Measurements from ENCODE around the gene POMGNT2. TPM values are rescaled to one million over a fixed set of nuclear protein-coding genes. Genes with fewer than 3 reads are reported as not detected.

POMGNT2 gene
- total RNA-seq, 6 experiments from 2014 or later = 4.8 to 9.2 (median 6.0) TPM

GRCh38 chr3:43098761-43099160 is 7.1 kb downstream of the POMGNT2 start:
- Histone ChIP-seq H3K9me3 (no peaks in the 10 kb centered on the region), H3K36me3 (no peaks in the 10 kb centered on the region), H3K4me3 (no peak overlapping the region), H3K27ac (no peak overlapping the region), H3K4me1 (no peaks in the 10 kb centered on the region), H3K27me3 (no peaks in the 10 kb centered on the region)
- no peak for DNase-seq
- no peak for ATAC-seq
- no peak for TF ChIP-seq CTCF (IDR thresholded peaks at IDR 0.05)
- no peak for TF ChIP-seq POLR2A (IDR thresholded peaks at IDR 0.05)
- intact Hi-C loops (cut with DNase I) = no loop called here
- 96% methylated on average over 8 of the region's 8 CpGs for WGBS (ENCODE audit: insufficient coverage, low coverage, low lambda C conversion rate, missing lambda C conversion rate)

- H3K9me3 ChIP-seq = no peaks in the 10 kb centered on the region
- H3K36me3 ChIP-seq = no peaks in the 10 kb centered on the region
- ATAC-seq (no peak), DNase-seq (no peak)
- H3K4me3 ChIP-seq = no peak overlapping the region
- intact Hi-C loops (cut with DNase I) = no loop called here
- no peak overlapping the region for H3K27ac ChIP-seq
- TF ChIP-seq POLR2A (IDR thresholded peaks at IDR 0.05) (no peak), CTCF (IDR thresholded peaks at IDR 0.05) (no peak)
- no peaks in the 10 kb centered on the region for H3K4me1 ChIP-seq
- H3K27me3 ChIP-seq = no peaks in the 10 kb centered on the region
- 91% methylated on average over 4 of the region's 5 CpGs for WGBS (ENCODE audit: insufficient coverage, low coverage, low lambda C conversion rate, missing lambda C conversion rate)
These were observed 8.3 kb downstream of the POMGNT2 start for GRCh38 chr3:43097400-43098080.

GRCh38 chr3:43096761-43097160 is 9.1 kb downstream of the POMGNT2 start:
- Histone ChIP-seq H3K27ac (no peak overlapping the region), H3K36me3 (no peaks in the 10 kb centered on the region), H3K4me1 (no peaks in the 10 kb centered on the region), H3K4me3 (no peak overlapping the region), H3K9me3 (no peaks in the 10 kb centered on the region), H3K27me3 (no peaks in the 10 kb centered on the region)
- ATAC-seq (no peak), DNase-seq (no peak)
- 92% methylated on average over 2 of the region's 3 CpGs for WGBS (ENCODE audit: insufficient coverage, low coverage, low lambda C conversion rate, missing lambda C conversion rate)
- no peak for TF ChIP-seq POLR2A (IDR thresholded peaks at IDR 0.05)
- TF ChIP-seq CTCF (IDR thresholded peaks at IDR 0.05) = no peak
- intact Hi-C loops (cut with DNase I) = no loop called here

- H3K4me1 ChIP-seq = no peaks in the 10 kb centered on the region
- WGBS (ENCODE audit: insufficient coverage, low coverage, low lambda C conversion rate, missing lambda C conversion rate) = 100% methylated on average over 5 of the region's 5 CpGs
- TF ChIP-seq CTCF (IDR thresholded peaks at IDR 0.05) (no peak), POLR2A (IDR thresholded peaks at IDR 0.05) (no peak)
- H3K9me3 ChIP-seq = no peaks in the 10 kb centered on the region
- no peak for DNase-seq
- no peak overlapping the region for H3K4me3 ChIP-seq
- no peaks in the 10 kb centered on the region for H3K36me3 ChIP-seq
- intact Hi-C loops (cut with DNase I) = no loop called here
- no peak overlapping the region for H3K27ac ChIP-seq
- no peaks in the 10 kb centered on the region for H3K27me3 ChIP-seq
- no peak for ATAC-seq
These were observed 10.5 kb downstream of the POMGNT2 start for GRCh38 chr3:43095370-43095769.

Data from right lobe of liver (tissue), 6 donors.